Measurements from ENCODE around the gene HDC.

DNA sequence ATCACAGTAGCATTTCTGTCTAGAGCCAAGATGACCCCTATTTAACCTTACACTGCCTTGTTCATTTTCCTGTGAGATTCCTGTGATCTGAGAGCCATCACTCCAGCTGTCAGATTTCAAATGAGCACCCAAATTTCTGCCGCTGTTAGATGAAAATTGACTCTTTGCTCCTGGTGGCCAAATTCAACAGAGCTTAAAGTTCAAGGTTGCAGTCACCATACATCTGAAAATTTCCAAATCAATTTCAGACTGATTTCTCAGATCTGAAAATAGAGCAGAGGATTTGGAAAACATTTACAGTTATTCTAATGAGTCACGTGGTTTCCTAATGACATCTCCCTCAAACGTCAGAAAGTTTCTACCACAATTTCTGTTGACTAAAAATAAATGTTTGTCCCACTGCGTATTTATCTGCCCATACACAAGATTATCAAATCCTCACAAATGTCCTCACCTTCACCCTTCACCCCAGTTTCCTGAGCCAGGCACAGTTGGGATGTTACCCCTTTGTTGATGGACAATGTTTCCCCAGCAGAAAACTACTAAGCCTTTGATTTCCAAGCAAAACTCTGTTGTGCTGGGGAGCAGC, 16.4 kb downstream of the HDC start:
- TF ChIP-seq, protein P1, sequence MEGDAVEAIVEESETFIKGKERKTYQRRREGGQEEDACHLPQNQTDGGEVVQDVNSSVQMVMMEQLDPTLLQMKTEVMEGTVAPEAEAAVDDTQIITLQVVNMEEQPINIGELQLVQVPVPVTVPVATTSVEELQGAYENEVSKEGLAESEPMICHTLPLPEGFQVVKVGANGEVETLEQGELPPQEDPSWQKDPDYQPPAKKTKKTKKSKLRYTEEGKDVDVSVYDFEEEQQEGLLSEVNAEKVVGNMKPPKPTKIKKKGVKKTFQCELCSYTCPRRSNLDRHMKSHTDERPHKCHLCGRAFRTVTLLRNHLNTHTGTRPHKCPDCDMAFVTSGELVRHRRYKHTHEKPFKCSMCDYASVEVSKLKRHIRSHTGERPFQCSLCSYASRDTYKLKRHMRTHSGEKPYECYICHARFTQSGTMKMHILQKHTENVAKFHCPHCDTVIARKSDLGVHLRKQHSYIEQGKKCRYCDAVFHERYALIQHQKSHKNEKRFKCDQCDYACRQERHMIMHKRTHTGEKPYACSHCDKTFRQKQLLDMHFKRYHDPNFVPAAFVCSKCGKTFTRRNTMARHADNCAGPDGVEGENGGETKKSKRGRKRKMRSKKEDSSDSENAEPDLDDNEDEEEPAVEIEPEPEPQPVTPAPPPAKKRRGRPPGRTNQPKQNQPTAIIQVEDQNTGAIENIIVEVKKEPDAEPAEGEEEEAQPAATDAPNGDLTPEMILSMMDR (IDR thresholded peaks at IDR 0.05) = no peak
- TF ChIP-seq POLR2AphosphoS5 (IDR thresholded peaks at IDR 0.05) = no peak

Data from stomach (tissue), 4 donors.